ENCODE results near the gene ZIM2.
"Not testable (repeated sequence)": the region's sequence is repeated elsewhere in the genome, so short reads cannot be mapped to it uniquely, and the experiment has no call there.

ZIM2 gene

GRCh38 chr19:56840451-56841192, at the start of gene ZIM2, which contains the start of gene PEG3:
Gene ZIM2 (minus strand): TSS chr19:56840726. CDS start chr19:56824277, 16,449 bp downstream.
Gene PEG3 (minus strand): TSS chr19:56840726. CDS start chr19:56824655, 16,071 bp downstream.
- DNase-seq (ENCODE audit: low read depth in 1 of 2, low spot score in 1 of 2), result no peak

GRCh38 chr19:56885173-56885985, 44.9 kb upstream of the ZIM2 start:
- DNase-seq (ENCODE audit: low read depth in 1 of 2, low spot score in 1 of 2), result no peak

DNA sequence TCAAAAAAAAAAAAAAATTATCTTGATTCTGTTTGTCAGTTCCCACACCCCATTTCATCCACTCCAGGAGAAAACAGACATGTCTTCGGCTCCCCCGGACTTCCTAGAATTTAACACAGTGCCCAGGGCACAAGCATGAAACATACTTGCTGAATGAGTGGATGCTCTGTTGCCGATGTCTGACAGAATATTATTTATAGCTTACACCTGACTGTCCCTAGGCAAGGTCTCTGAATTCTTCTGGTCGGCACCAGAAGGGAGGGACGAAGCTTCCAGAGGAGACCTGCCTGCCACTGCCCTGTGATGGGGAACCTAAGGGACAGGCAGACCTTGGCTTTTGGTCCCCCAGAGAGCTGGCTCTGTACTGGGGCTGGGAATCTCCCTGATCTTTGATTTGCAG, 43.9 kb upstream of the ZIM2 start:
- DNase-seq (ENCODE audit: low read depth in 1 of 2, low spot score in 1 of 2), result no peak

DNA sequence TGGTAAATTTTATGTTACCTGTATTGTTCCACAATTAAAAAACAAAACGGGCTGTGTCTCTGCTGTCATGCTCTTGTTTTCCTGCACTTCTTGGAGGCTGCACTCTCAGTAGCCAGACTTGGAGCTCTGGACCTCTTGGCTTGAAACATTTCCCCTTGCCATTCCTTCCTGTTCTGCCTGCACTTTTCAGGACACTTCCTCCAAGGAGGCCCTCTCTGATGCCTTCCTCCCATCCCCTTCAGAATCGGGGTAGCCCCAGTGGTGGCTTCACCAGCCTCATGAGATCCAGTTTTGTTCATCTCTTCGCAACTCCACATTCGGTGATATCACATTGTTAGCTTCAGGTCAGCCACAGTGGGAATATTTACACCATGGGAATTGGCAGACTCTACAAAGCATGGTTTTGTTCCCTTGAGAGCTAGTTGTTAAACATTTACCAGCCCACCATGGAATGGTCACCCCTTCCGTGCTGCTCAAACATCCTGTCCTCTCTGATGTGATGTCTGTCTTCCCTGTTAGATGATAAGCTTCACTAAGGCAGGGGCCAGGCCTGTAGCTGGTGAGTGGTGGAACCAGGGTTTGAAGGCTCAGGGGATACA, 40.2 kb upstream of the ZIM2 start:
- DNase-seq (ENCODE audit: low read depth in 1 of 2, low spot score in 1 of 2), result no peak

GRCh38 chr19:56877069-56877715, 36.7 kb upstream of the ZIM2 start:
- DNase-seq (ENCODE audit: low read depth in 1 of 2, low spot score in 1 of 2), result no peak

- no peak for DNase-seq (ENCODE audit: low read depth in 1 of 2, low spot score in 1 of 2)
Measured at GRCh38 chr19:56875717-56876116, 35.2 kb upstream of the ZIM2 start.

DNA sequence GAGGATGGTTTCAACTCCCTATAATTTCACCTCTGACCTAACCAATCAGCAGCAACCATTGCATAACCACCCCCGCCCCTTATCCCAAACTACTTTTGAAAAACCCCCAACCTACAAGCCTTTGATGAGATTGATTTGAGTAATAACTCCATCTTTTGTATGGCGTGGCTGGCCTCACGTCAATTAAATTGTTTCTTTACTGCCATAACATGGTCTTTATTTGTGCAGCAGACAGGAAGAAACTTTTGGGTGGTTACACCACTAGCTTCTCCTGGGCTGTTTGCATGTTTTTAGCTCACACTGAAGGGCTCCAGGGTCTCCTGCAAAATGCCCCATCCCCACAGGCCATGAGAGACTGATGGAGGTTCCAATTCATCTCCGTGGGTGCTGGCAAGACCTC, 34.0 kb upstream of the ZIM2 start:
- no peak for DNase-seq (ENCODE audit: low read depth in 1 of 2, low spot score in 1 of 2)

GRCh38 chr19:56873493-56873892, 33.0 kb upstream of the ZIM2 start:
- DNase-seq (ENCODE audit: low read depth in 1 of 2, low spot score in 1 of 2), result no peak

GRCh38 chr19:56869886-56870285, 29.4 kb upstream of the ZIM2 start:
- DNase-seq (ENCODE audit: low read depth in 1 of 2, low spot score in 1 of 2), result no peak

GRCh38 chr19:56868446-56868845, 27.9 kb upstream of the ZIM2 start:
- no peak for DNase-seq (ENCODE audit: low read depth in 1 of 2, low spot score in 1 of 2)

- DNase-seq (ENCODE audit: low read depth in 1 of 2, low spot score in 1 of 2), result no peak
Measured at GRCh38 chr19:56866538-56866937, 26.0 kb upstream of the ZIM2 start.

GRCh38 chr19:56864443-56865125, 24.1 kb upstream of the ZIM2 start:
- no peak for DNase-seq (ENCODE audit: low read depth in 1 of 2, low spot score in 1 of 2)

GRCh38 chr19:56862741-56863140, 22.2 kb upstream of the ZIM2 start:
- no peak for DNase-seq (ENCODE audit: low read depth in 1 of 2, low spot score in 1 of 2)

GRCh38 chr19:56860409-56860808, 19.9 kb upstream of the ZIM2 start:
- not testable (repeated sequence) for DNase-seq (ENCODE audit: low read depth in 1 of 2, low spot score in 1 of 2)

DNA sequence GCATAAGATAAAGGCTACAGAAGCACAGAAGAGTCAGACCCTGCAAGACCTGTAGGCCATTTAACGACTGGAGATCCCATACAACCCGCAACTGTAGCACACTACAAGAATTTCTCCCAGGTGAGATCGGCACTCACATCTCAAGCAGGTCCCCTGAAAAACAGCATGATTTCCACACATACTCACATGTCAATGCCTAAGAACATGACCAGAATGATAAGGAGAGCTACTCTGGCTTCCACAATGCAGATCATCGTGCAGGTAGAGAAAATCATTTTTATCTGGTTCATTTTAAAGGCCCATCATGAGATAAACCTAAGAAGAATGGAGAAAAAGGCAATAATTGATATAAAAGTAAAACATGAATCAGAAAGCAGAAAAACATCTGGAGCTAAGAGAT, 17.5 kb upstream of the ZIM2 start:
- DNase-seq (ENCODE audit: low read depth in 1 of 2, low spot score in 1 of 2), result no peak

- DNase-seq (ENCODE audit: low read depth in 1 of 2, low spot score in 1 of 2), result no peak
Measured at GRCh38 chr19:56856822-56857221, 16.3 kb upstream of the ZIM2 start.

DNA sequence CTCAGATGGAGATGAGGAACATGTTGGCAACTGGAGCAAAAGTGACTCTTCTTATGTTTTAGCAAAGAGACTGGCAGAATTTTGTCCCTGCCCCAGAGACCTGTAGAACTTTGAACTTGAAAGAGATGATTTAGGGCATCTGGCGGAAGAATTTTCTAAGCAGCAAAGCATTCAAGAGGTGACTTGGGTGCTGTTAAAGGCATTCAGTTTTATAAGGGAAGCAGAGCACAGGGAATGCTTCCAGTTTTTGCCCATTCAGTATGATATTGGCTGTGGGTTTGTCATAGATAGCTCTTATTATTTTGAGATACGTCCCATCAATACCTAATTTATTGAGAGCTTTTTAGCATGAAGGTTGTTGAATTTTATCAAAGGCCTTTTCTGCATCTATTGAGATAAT, 11.8 kb upstream of the ZIM2 start:
- not testable (repeated sequence) for DNase-seq (ENCODE audit: low read depth in 1 of 2, low spot score in 1 of 2)

- DNase-seq (ENCODE audit: low read depth in 1 of 2, low spot score in 1 of 2), result no peak
Measured at GRCh38 chr19:56848166-56848565, 7.6 kb upstream of the ZIM2 start.

GRCh38 chr19:56842412-56842811, 1.9 kb upstream of the ZIM2 start:
- no peak for DNase-seq (ENCODE audit: low read depth in 1 of 2, low spot score in 1 of 2)

DNA sequence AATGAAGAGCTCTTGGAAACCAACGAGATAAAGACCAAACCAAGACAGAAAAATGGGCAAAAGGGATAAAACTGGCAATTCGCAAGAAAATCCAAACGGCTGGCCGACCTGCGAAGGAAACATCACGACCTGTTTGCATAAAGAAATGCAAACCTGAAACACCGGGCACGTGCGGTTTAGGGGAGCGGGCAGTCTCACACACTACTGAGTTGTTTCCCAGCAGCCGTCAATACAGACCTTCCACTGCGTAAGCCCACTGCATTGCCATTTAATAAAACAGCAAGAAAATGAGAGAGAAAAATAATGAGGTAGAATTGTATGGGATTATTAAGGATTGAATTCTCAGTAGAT, 642 bp upstream of the ZIM2 start:
- no peak for DNase-seq (ENCODE audit: low read depth in 1 of 2, low spot score in 1 of 2)

All from activated CD4-positive, alpha-beta T cell treated with anti-CD3 and anti-CD28 coated beads, Interleukin-2, amount 50 U/mL, for 24 hours (primary cell).